Measurements from ENCODE around the gene CEP170. TPM values are rescaled to one million over a fixed set of nuclear protein-coding genes. Genes with fewer than 3 reads are reported as not detected.

The CEP170 gene
- polyA plus RNA-seq, 1 experiment = 108 TPM

DNA sequence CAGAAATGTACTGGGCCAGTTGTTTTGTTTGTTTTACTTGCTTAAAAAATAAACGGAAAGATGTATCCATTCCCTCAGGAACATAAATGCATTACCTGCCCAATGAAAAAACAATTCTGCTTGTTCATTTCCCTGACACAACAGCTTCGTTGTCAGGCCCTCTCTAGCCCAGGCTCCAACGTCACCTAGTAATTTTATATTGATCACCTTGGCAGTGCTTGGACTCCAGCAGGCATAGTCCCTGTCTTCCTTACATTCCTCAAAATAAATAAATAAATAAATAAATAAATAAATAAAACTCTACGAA lies 1.2 kb downstream of the CEP170 start:
- no peaks in the 10 kb centered on the region; the same call in 1 of the 2 replicates for H3K9me3 ChIP-seq (ENCODE audit: control insufficient read depth, insufficient read depth, low read length)
- ChIA-PET POLR2A (interaction anchor here (2.5 to 2.9 kb wide), 2 partner anchors 12 to 19 kb away, joined by 12 to 19 read pairs; no protein-coding TSS in a partner anchor), CTCF (interaction anchor here (1.3 kb wide), 1 partner anchor 70 kb away, joined by 3 read pairs; no protein-coding TSS in a partner anchor)
- no peaks in the 10 kb centered on the region for H3K27me3 ChIP-seq (ENCODE audit: control insufficient read depth, insufficient read depth, low read length)
- H3K4me3 ChIP-seq (ENCODE audit: low read depth, low read length) = peak overlapping the region; percentile 88
- no peak for DNase-seq (ENCODE audit: low read depth, low spot score)
- TF ChIP-seq CTCF (IDR thresholded peaks at IDR 0.05; ENCODE audit: low read depth, low read length) = no peak
- H3K27ac ChIP-seq (ENCODE audit: low read depth, low read length) = peak overlapping the region; percentile 49

GRCh38 chr1:243253211-243253925 lies 1.7 kb downstream of the CEP170 start:
- ChIA-PET POLR2A (interaction anchor here (2.5 kb wide), 1 partner anchor 19 kb away, joined by 12 read pairs; no protein-coding TSS in a partner anchor), CTCF (interaction anchor here (1.3 kb wide), 1 partner anchor 71 kb away, joined by 3 read pairs; no protein-coding TSS in a partner anchor)
- Histone ChIP-seq H3K4me3 (ENCODE audit: low read depth, low read length) (peak overlapping the region; percentile 88), H3K9me3 (ENCODE audit: control insufficient read depth, insufficient read depth, low read length) (no peaks in the 10 kb centered on the region; the same call in 1 of the 2 replicates), H3K27ac (ENCODE audit: low read depth, low read length) (peak overlapping the region; percentile 23), H3K27me3 (ENCODE audit: control insufficient read depth, insufficient read depth, low read length) (no peaks in the 10 kb centered on the region)
- no peak for DNase-seq (ENCODE audit: low read depth, low spot score)
- TF ChIP-seq CTCF (IDR thresholded peaks at IDR 0.05; ENCODE audit: low read depth, low read length) = no peak

DNA sequence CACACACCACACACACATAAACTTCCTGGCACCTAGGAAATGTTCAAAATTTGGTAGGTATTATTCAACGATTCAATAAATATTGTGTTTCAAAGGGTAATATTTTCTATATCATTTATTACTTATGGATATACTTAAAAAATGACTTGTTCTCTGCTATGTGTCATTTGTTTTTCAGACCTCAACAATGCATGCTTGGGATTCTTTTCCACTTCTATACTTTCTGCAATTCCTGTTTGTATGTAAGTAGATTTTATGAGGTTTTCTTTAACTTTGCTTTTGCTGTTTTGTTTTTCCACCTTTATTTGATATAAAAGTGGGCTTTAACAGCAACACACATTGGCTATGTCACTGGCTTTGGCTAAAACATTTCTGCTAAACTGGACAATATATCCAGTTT lies 3.5 kb downstream of the CEP170 start:
- H3K4me3 ChIP-seq (ENCODE audit: low read depth, low read length) = peak overlapping the region; percentile 88
- ChIA-PET CTCF (no interaction called here), POLR2A (no interaction called here)

DNA sequence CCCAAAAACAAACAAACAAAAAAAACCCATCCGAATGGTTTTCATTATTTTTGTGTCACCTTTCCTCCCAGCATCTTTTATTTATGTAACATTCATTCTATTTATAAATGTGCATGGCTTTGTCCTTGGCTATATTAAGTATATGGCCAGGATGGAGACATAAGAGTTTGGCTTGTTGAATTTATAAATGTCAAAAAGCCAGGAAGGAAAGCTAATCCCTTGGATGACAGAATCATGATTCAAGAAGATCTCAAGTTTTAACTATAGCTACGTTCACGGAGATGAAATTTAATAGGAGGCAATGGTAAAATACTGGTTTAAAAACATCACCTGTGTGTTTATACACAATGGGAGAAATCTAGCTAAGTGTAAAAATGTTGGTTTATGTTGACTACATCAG lies 5.0 kb downstream of the CEP170 start:
- no peak for TF ChIP-seq CTCF (IDR thresholded peaks at IDR 0.05; ENCODE audit: low read depth, low read length)
- Histone ChIP-seq H3K9me3 (ENCODE audit: control insufficient read depth, insufficient read depth, low read length) (no peaks in the 10 kb centered on the region; the same call in 1 of the 2 replicates), H3K27ac (ENCODE audit: low read depth, low read length) (no peak overlapping the region), H3K4me3 (ENCODE audit: low read depth, low read length) (no peak overlapping the region), H3K27me3 (ENCODE audit: control insufficient read depth, insufficient read depth, low read length) (no peaks in the 10 kb centered on the region)
- ChIA-PET POLR2A (interaction anchor here (0.7 kb wide), 1 partner anchor 1395 kb away, joined by 3 read pairs; no protein-coding TSS in a partner anchor), CTCF (no interaction called here)
- no peak for DNase-seq (ENCODE audit: low read depth, low spot score)

More for the DNA sequence above, 3.5 kb downstream of the CEP170 start:
- DNase-seq (ENCODE audit: low read depth, low spot score) = no peak
- no peaks in the 10 kb centered on the region; the same call in 1 of the 2 replicates for H3K9me3 ChIP-seq (ENCODE audit: control insufficient read depth, insufficient read depth, low read length)
- TF ChIP-seq CTCF (IDR thresholded peaks at IDR 0.05; ENCODE audit: low read depth, low read length) = no peak
- no peaks in the 10 kb centered on the region for H3K27me3 ChIP-seq (ENCODE audit: control insufficient read depth, insufficient read depth, low read length)
- H3K27ac ChIP-seq (ENCODE audit: low read depth, low read length) = no peak overlapping the region

GRCh38 chr1:243249214-243249613 lies 5.9 kb downstream of the CEP170 start:
- H3K27ac ChIP-seq (ENCODE audit: low read depth, low read length) = no peak overlapping the region
- no peaks in the 10 kb centered on the region for H3K9me3 ChIP-seq (ENCODE audit: control insufficient read depth, insufficient read depth, low read length)
- POLR2A ChIA-PET = no interaction called here
- DNase-seq (ENCODE audit: low read depth, low spot score) = no peak
- no peaks in the 10 kb centered on the region for H3K27me3 ChIP-seq (ENCODE audit: control insufficient read depth, insufficient read depth, low read length)
- H3K4me3 ChIP-seq (ENCODE audit: low read depth, low read length) = no peak overlapping the region
- no peak for TF ChIP-seq CTCF (IDR thresholded peaks at IDR 0.05; ENCODE audit: low read depth, low read length)
- CTCF ChIA-PET = no interaction called here
